Measurements from ENCODE around the gene DLG2. TPM values are rescaled to one million over a fixed set of nuclear protein-coding genes. Genes with fewer than 3 reads are reported as not detected.

Gene DLG2
- total RNA-seq, 4 donors from 2014 or later: 11.0 to 34.2 (median 19.8) TPM

DNA sequence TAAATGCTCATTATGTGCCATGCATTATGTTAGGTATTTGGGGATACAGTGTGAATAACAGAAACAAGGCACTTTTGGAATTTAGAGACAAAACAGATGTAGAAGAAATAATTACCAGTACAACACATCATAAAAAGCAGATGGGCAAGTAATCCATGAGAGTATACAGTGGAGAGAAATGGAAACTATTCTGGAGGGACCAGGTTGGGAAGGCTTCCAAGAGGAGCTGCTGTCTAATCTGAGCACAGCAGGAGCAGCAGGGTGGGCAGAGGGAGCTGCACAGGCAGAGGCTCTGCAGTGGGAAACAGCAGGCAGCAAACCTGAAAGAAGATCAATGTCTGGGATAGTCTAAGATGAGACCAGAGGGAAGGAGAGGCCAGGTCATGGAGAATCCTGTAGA lies 2072.3 kb downstream of the DLG2 start:
- Histone ChIP-seq H3K9me3 (no peaks in the 10 kb centered on the region), H3K27me3 (no peaks in the 10 kb centered on the region), H3K36me3 (no peaks in the 10 kb centered on the region), H3K4me1 (no peaks in the 10 kb centered on the region), H3K27ac (no peak overlapping the region), H3K4me3 (no peak overlapping the region)
- TF ChIP-seq, protein P1, sequence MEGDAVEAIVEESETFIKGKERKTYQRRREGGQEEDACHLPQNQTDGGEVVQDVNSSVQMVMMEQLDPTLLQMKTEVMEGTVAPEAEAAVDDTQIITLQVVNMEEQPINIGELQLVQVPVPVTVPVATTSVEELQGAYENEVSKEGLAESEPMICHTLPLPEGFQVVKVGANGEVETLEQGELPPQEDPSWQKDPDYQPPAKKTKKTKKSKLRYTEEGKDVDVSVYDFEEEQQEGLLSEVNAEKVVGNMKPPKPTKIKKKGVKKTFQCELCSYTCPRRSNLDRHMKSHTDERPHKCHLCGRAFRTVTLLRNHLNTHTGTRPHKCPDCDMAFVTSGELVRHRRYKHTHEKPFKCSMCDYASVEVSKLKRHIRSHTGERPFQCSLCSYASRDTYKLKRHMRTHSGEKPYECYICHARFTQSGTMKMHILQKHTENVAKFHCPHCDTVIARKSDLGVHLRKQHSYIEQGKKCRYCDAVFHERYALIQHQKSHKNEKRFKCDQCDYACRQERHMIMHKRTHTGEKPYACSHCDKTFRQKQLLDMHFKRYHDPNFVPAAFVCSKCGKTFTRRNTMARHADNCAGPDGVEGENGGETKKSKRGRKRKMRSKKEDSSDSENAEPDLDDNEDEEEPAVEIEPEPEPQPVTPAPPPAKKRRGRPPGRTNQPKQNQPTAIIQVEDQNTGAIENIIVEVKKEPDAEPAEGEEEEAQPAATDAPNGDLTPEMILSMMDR (IDR thresholded peaks at IDR 0.05): no peak
- TF ChIP-seq POLR2A (IDR thresholded peaks at IDR 0.05) (no peak), EP300 (IDR thresholded peaks at IDR 0.05) (no peak), POLR2AphosphoS5 (IDR thresholded peaks at IDR 0.05) (no peak)
- ATAC-seq: no peak

DNA sequence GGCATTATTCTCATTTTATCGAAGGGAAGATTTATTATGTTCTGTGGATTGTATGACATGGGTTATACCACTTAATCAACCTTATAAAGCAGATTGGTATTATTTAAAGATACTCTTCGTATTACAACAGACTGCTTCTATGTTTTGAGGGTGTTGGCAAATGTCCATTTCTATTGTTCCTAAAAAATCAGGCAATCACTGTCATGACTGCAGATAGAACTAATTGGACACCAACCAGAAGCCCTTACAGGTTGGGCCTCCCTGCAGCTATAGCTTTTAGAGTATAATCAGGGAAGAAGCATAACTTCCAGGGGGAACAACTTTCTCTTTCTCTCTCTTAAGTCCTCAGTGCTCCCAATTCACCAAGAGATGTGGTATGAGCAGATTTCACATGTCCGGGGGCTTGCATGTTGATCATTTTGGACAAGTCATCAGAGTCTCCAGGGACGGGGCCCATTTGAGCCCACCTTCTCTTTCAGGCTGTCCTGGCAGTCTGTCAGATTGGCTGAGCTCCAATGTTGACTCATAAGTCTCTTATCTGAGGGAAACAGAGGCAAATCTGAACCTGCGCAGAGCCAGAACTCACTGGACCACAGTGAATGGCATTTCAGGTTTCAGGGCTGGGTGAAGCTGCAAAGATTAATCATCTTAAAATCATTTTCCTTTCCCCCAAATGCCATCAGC lies 2077.0 kb downstream of the DLG2 start:
- no peaks in the 10 kb centered on the region for H3K27me3 ChIP-seq
- TF ChIP-seq POLR2AphosphoS5 (IDR thresholded peaks at IDR 0.05) (no peak), POLR2A (IDR thresholded peaks at IDR 0.05) (no peak), EP300 (IDR thresholded peaks at IDR 0.05) (no peak)
- TF ChIP-seq, protein P1 (IDR thresholded peaks at IDR 0.05): no peak
- ATAC-seq: no peak
- no peak overlapping the region for H3K27ac ChIP-seq
- H3K36me3 ChIP-seq: no peaks in the 10 kb centered on the region
- H3K4me3 ChIP-seq: no peak overlapping the region
- 63 to 72% methylated on average over 2 of the region's 5 CpGs for WGBS, 2 donors (ENCODE audit: low coverage in 1 of 2)
- H3K9me3 ChIP-seq: no peaks in the 10 kb centered on the region
- H3K4me1 ChIP-seq: no peaks in the 10 kb centered on the region

DNA sequence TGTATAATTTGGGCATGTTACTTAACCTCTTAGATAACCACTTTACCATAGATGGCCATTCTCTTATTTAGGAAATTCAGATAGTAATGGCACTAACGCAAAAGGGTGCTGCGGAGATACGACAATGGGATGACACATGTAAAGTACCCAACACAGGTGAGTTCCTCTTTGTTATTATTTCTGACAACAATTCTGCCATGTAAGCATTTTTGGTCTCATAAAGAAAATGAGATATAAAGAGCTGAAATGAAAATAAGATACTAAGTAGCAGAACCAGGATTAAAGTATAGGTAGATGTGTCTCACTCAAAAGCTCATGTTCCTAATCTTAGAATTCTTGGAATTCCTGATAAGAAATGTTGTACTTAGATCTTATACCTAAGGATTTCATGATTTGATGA lies 2080.8 kb downstream of the DLG2 start:
- Histone ChIP-seq H3K4me1 (no peaks in the 10 kb centered on the region), H3K27me3 (no peaks in the 10 kb centered on the region), H3K27ac (no peak overlapping the region), H3K9me3 (no peaks in the 10 kb centered on the region), H3K36me3 (no peaks in the 10 kb centered on the region), H3K4me3 (no peak overlapping the region)
- WGBS, 2 donors (ENCODE audit: low coverage in 1 of 2): 78 to 79% methylated on average over 3 of the region's 3 CpGs
- no peak for ATAC-seq
- TF ChIP-seq, protein P1 (IDR thresholded peaks at IDR 0.05): no peak
- TF ChIP-seq POLR2AphosphoS5 (IDR thresholded peaks at IDR 0.05) (no peak), POLR2A (IDR thresholded peaks at IDR 0.05) (no peak)

DNA sequence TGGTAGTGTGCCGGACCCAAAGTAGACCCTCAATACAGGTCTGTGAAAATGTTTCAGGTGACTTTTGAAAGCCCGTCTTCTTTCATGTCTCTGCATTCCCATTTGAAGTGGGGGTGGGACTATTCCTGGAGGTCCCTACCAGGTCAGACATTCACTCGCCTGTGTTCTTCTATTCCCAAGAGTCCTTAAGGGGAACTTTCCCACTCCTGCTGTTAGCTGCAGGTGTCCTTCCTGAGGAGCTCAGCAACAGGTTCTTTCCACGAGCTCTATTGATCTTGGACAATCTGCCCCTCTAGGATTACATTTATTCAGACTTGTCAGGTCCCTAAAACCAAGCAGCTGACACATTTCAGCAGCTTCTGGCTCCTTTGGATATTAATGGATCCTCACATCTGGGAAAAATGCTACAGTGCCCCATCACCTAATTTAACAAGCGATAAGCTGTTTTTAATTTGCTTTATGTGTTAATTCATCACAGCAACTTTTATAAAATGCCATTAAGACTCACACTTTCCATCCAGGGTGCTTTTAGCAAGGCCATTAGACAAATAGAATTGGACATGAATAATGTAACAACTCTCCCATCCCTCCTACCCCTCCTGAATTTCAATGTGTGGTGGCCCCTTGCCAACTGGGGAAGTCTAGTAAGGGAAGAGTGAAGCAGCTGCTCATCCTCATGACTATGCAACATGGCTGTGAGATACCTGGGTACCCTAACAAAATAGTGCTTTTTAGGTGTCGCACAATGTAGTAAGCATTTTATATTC lies 2081.5 kb downstream of the DLG2 start:
- Histone ChIP-seq H3K27ac (no peak overlapping the region), H3K27me3 (no peaks in the 10 kb centered on the region), H3K36me3 (no peaks in the 10 kb centered on the region), H3K4me1 (peaks cover 0 to 5% (median under 1%) of the 10 kb centered on the region in 3 donors), H3K4me3 (no peak overlapping the region), H3K9me3 (no peaks in the 10 kb centered on the region)
- WGBS, 2 donors (ENCODE audit: low coverage in 1 of 2): 59 to 80% methylated on average over 4 to 5 of the region's 6 CpGs
- ATAC-seq: no peak
- TF ChIP-seq, protein P1 (IDR thresholded peaks at IDR 0.05): no peak
- TF ChIP-seq POLR2A (IDR thresholded peaks at IDR 0.05) (no peak), POLR2AphosphoS5 (IDR thresholded peaks at IDR 0.05) (no peak), EP300 (IDR thresholded peaks at IDR 0.05) (no peak)

DNA sequence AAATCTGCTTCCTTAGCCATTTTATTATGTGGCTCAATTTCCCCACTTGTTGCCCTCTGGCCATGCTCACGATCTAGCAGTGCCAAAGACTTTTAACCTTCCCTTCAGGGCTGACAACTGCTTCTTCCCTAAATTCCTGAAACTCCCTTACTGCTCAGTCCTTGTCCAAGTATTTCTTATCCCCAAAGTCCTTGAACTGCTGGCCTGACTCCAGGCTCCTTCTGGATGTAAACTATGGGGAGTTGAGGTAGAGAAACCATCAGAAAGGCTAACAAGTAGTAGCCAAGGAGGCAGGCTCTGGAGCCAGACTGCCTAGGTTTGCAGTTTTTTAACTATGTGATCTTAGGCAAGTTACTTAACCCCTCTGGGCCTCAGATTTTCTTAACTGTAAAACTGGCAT lies 2082.3 kb downstream of the DLG2 start:
- Histone ChIP-seq H3K36me3 (no peaks in the 10 kb centered on the region), H3K9me3 (no peaks in the 10 kb centered on the region), H3K4me3 (no peak overlapping the region), H3K4me1 (peaks cover 0 to 13% (median 2%) of the 10 kb centered on the region in 3 donors), H3K27me3 (no peaks in the 10 kb centered on the region), H3K27ac (no peak overlapping the region)
- TF ChIP-seq POLR2AphosphoS5 (IDR thresholded peaks at IDR 0.05) (no peak), POLR2A (IDR thresholded peaks at IDR 0.05) (no peak), EP300 (IDR thresholded peaks at IDR 0.05) (no peak)
- TF ChIP-seq, protein P1 (IDR thresholded peaks at IDR 0.05): no peak
- ATAC-seq: no peak
- WGBS, 2 donors (ENCODE audit: low coverage in 1 of 2): 76 to 100% methylated on average over 1 of the region's 1 CpG
